ENCODE results near the gene CEP135. TPM values are rescaled to one million over a fixed set of nuclear protein-coding genes. Genes with fewer than 3 reads are reported as not detected.

The CEP135 gene
- total RNA-seq, 1 experiment from 2014 or later, result 19.1 TPM

GRCh38 chr4:55947912-55948725 is 626 bp upstream of the CEP135 start:
- H3K9ac ChIP-seq (ENCODE audit: low read length), result peak overlapping the region; percentile 92
- CTCF ChIA-PET, result interaction anchor here (0.5 to 1.2 kb wide), 6 partner anchors 8 to 505 kb away, joined by 3 to 4 read pairs (median 4); no protein-coding TSS in a partner anchor

GRCh38 chr4:55949482-55949802 is 697 bp downstream of the CEP135 start:
- H3K27me3 ChIP-seq (ENCODE audit: low read length), result no peaks in the 10 kb centered on the region
- POLR2A ChIA-PET (ENCODE audit: unreplicated experiment), result interaction anchor here (0.5 to 0.9 kb wide), 11 partner anchors 8 to 916 kb away, joined by 3 to 23 read pairs (median 9); partner anchors contain the start of gene PAICS
- ATAC-seq (no peak), DNase-seq (no peak)
- peaks cover 33% of the 10 kb centered on the region for H3K79me2 ChIP-seq (ENCODE audit: low read length)
- peak overlapping the region; percentile 81 for H3K4me3 ChIP-seq (ENCODE audit: low read length)
- H3K9me3 ChIP-seq (ENCODE audit: low read length), result no peaks in the 10 kb centered on the region
- peak overlapping the region; percentile 93 for H3K27ac ChIP-seq (ENCODE audit: low read length)
- H3K36me3 ChIP-seq (ENCODE audit: low read depth, low read length), result peaks cover 17% of the 10 kb centered on the region; the same call in 1 of the 2 replicates
- peak overlapping the region; percentile 92 for H3K9ac ChIP-seq (ENCODE audit: low read length)
- H4K20me1 ChIP-seq (ENCODE audit: low read length), result no peaks in the 10 kb centered on the region
- BruUV-seq (replicated peaks), result TSS peak; percentile 71
- peak overlapping the region; percentile 92 for H2AFZ ChIP-seq (ENCODE audit: low read length)
- intact Hi-C loops (cut with micrococcal nuclease), result loop anchor here (5.0 to 10.0 kb wide), 3 partner anchors 83 to 435 kb away; partner anchors contain the start of gene AASDH
- peak overlapping the region; percentile 96 for H3K4me2 ChIP-seq (ENCODE audit: low read length)
- peaks cover 30% of the 10 kb centered on the region for H3K4me1 ChIP-seq (ENCODE audit: insufficient read depth, low read length)
- CTCF ChIA-PET, result interaction anchor here (0.6 kb wide), 1 partner anchor 569 kb away, joined by 3 read pairs; no protein-coding TSS in a partner anchor
- no peaks in the 10 kb centered on the region for H3K9me2 ChIP-seq (replicated peaks; ENCODE audit: low read length)
- no peak for TF ChIP-seq CTCF (conservative IDR thresholded peaks at IDR 0.05; ENCODE audit: low read depth, low read length)
- TF ChIP-seq EZH2 (IDR thresholded peaks at IDR 0.05; ENCODE audit: low read length, unreplicated experiment), result no peak
- no peak for TF ChIP-seq EZH2phosphoT487 (IDR thresholded peaks at IDR 0.05; ENCODE audit: borderline replicate concordance, low read length)
- peaks cover 4% of the 10 kb centered on the region for H3F3A ChIP-seq (ENCODE audit: low read length, unreplicated experiment)

More at GRCh38 chr4:55947912-55948725, 626 bp upstream of the CEP135 start:
- DNase-seq (peak; percentile 96), ATAC-seq (peak; percentile 68)
- H4K20me1 ChIP-seq (ENCODE audit: low read length), result no peaks in the 10 kb centered on the region
- peak overlapping the region; percentile 96 for H3K4me2 ChIP-seq (ENCODE audit: low read length)
- H3K4me1 ChIP-seq (ENCODE audit: insufficient read depth, low read length), result peaks cover 30% of the 10 kb centered on the region
- no peaks in the 10 kb centered on the region for H3K27me3 ChIP-seq (ENCODE audit: low read length)
- no peaks in the 10 kb centered on the region for H3K9me2 ChIP-seq (replicated peaks; ENCODE audit: low read length)
- peaks cover 33% of the 10 kb centered on the region for H3K79me2 ChIP-seq (ENCODE audit: low read length)
- peaks cover 4% of the 10 kb centered on the region for H3F3A ChIP-seq (ENCODE audit: low read length, unreplicated experiment)
- POLR2A ChIA-PET (ENCODE audit: unreplicated experiment), result interaction anchor here (0.5 to 0.6 kb wide), 2 partner anchors 9 to 82 kb away, joined by 3 to 5 read pairs; no protein-coding TSS in a partner anchor
- H2AFZ ChIP-seq (ENCODE audit: low read length), result peak overlapping the region; percentile 92
- BruUV-seq (replicated peaks), result no TSS peak
- H3K36me3 ChIP-seq (ENCODE audit: low read depth, low read length), result peaks cover 9% of the 10 kb centered on the region; the same call in 1 of the 2 replicates
- no peak for TF ChIP-seq CTCF (conservative IDR thresholded peaks at IDR 0.05; ENCODE audit: low read depth, low read length)
- TF ChIP-seq EZH2 (IDR thresholded peaks at IDR 0.05; ENCODE audit: low read length, unreplicated experiment), result no peak
- no peak for TF ChIP-seq EZH2phosphoT487 (IDR thresholded peaks at IDR 0.05; ENCODE audit: borderline replicate concordance, low read length)
- intact Hi-C loops (cut with micrococcal nuclease), result loop anchor here (1.0 to 10.0 kb wide), 8 partner anchors 27 to 437 kb away; partner anchors contain the start of genes AASDH and EXOC1
- peak overlapping the region; percentile 81 for H3K4me3 ChIP-seq (ENCODE audit: low read length)
- peak overlapping the region; percentile 93 for H3K27ac ChIP-seq (ENCODE audit: low read length)
- no peaks in the 10 kb centered on the region for H3K9me3 ChIP-seq (ENCODE audit: low read length)

All from PC-3 (cell line).